H1 (cell line): Measurements from ENCODE around the gene FUBP3.

Experiments
- CHD1 ChIP-seq: IDR thresholded peaks from 2 replicates; pipeline ENCODE4 v1.6.1; 2012; ENCODE audit warnings: low read depth, low read length, improper control_type of control experiment
- CHD2 ChIP-seq: IDR thresholded peaks from 2 replicates; pipeline ENCODE4 v1.6.1; 2012; ENCODE audit warnings: low read length, improper control_type of control experiment
- CTCF ChIP-seq, 3 experiments: IDR thresholded peaks; 1 replicate in 2 of 3; 2 replicates in 1 of 3; pipeline versions ENCODE4 v1.5.1 to v1.6.1; 2011; ENCODE audit warnings: low read length in 3 of 3, mild to moderate bottlenecking in 3 of 3, inconsistent platforms in 2 of 3, low read depth in 1 of 3, moderate library complexity in 1 of 3; ENCODE audit not compliant: insufficient read depth in 1 of 3; ENCODE audit errors: control extremely low read depth in 1 of 3
- EP300 ChIP-seq, 2 experiments: IDR thresholded peaks; 1 replicate in 1 of 2; 2 replicates in 1 of 2; pipeline ENCODE4 v1.6.1; 2011 to 2012; ENCODE audit warnings: low read depth in 2 of 2, low read length in 2 of 2, mild to moderate bottlenecking in 2 of 2, borderline replicate concordance in 1 of 2, inconsistent platforms in 1 of 2, moderate library complexity in 1 of 2
- POLR2A ChIP-seq, 2 experiments: IDR thresholded peaks; 1 replicate in 1 of 2; 2 replicates in 1 of 2; pipeline ENCODE4 v1.6.1; 2011; ENCODE audit warnings: low read depth in 2 of 2, low read length in 2 of 2, mild to moderate bottlenecking in 2 of 2; ENCODE audit errors: control extremely low read depth in 1 of 2
- SIRT6 ChIP-seq: IDR thresholded peaks from one replicate; pipeline ENCODE4 v1.7.1; 2012; ENCODE audit warnings: low read length, inconsistent platforms

- TF ChIP-seq SIRT6 (no peak), CHD2 (no peak), EP300 (IDR thresholded peaks at IDR 0.05; ENCODE audit: borderline replicate concordance in 1 of 2, low read depth in 2 of 2, low read length in 2 of 2) (no peak), POLR2A (IDR thresholded peaks at IDR 0.05; ENCODE audit: control extremely low read depth in 1 of 2, low read depth in 2 of 2, low read length in 2 of 2) (no peak), CTCF (IDR thresholded peaks at IDR 0.05; ENCODE audit: control extremely low read depth in 1 of 3, insufficient read depth in 1 of 3, low read depth in 1 of 3, low read length in 3 of 3) (no peak), CHD1 (no peak)
These were observed 56.6 kb downstream of the FUBP3 start for GRCh38 chr9:130635721-130636647.
